ENCODE data around the gene TNIP1.
A peak's percentile ranks its signal among the peaks of the same experiment; 100 is the strongest.

TNIP1 gene

DNA sequence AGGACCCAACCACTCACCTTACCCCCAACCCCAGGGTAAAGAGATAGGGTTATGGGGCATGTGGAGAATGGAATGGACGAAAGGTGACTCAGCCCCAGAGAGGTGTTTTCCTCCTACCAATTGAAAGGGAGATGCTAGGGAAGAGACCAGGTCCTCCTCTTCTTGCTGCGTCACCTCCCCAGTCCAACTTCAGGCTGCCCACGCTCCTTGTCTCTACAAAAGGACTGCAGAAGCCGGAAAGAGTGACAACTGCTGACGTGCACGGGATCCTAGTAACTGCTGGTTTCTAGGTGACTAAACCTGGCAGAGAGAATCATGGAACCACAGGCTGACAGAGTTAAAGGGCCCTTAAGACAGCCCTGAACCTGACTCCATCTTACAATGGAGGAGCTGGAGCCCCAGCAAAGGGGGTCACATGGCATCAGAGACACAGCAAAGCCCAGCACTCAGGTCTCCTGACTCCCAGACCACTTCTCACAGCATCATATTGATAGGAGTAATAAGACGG is 58.3 kb downstream of the TNIP1 start:
- DNase-seq (ENCODE audit: low read depth in 2 of 2), result no peak

DNA sequence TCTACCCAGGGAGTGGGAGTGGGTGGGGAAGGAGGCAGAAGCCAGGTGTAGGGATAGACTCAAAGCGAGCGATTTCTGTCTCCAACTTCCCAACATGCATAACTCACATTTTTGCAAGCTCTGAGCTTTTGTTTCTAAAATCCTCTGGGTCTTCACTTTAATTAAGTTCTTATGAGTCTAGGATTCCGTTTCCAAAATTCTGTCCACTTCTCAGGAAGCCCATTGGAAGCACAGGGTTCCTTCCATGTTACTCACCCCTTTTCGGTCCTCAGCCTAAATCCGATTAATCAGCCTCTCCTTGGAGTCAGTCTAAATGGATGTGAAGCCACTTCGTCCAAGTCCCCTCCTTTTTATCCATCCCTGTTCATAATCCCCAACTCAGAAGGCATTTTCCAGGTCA is 59.1 kb downstream of the TNIP1 start:
- DNase-seq (ENCODE audit: low read depth in 2 of 2), result no peak

DNA sequence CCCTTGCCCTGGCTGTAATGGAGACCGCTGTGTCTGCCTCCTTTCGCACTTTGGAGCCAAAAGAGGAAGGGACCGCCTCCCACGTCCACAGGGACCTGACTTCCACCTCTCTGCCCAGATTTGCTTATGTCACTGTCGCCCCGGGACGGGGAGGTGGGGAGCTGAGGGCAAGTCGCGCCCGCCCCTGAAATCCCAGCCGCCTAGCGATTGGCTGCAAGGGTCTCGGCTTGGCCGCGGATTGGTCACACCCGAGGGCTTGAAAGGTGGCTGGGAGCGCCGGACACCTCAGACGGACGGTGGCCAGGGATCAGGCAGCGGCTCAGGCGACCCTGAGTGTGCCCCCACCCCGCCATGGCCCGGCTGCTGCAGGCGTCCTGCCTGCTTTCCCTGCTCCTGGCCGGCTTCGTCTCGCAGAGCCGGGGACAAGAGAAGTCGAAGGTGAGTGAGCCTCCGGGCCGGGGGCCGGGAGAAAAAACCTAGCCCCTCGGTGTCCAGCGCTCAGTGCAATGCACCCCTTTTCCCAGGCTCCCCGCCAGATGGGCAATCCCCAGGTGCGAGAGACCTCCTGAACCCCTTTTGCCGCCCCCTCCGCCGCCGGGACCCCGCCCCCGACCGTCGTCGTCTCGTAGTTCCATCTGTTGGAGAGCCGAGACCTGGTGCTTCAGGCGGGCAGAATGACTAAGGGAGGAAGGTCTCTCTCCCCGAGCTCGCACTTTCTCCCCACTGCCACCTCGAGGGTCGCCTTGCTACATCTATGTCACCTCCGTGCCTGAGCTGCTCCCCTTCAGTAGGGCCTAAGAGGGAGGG is 60.3 kb downstream of the TNIP1 start, which contains the start of gene GPX3:
Gene GPX3 (plus strand): TSS at position 288 of the 807 bp plus-strand sequence. CDS start 64 bp downstream, at position 352.
- peak in 1 of 2 donors; percentile 18 for DNase-seq (ENCODE audit: low read depth in 2 of 2)

DNA sequence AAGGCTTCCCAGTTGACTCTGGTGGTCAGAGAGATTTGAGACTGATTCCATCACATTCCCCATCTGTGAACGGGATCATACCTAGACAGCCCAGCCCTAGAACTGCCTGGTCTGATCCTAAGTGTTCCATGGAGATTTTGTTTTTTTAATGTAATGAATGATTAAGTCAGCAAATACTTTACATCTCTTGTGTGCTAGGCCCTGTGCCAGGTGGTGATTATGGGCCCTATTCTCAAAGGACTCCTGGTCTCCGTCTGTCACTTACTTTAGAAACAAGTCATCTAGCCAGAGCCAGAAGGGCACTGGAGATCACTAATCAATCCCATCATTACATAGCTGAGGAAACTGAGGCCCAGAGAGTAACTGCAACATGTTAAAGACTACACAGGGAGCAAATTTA is 61.5 kb downstream of the TNIP1 start:
- no peak for DNase-seq (ENCODE audit: low read depth in 2 of 2)

DNA sequence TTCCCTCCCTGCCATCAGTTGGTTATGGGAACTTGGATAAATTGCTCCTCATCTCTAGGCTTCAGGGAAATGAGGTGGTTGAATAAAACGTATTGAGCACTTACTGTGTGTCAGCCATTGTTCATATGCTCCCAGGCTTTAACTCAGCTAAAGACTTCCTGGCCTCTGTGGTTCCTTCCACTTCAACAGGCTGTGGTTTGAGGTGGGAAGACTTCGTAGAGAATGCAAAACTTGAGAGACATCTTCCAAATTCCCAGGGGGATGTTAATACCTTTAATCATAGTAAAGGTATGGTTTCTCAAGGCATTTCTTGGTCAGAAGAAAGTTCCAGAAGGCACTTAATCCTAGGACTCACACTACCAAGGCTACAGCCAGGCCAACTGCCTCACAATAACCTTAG is 62.0 kb downstream of the TNIP1 start:
- no peak for DNase-seq (ENCODE audit: low read depth in 2 of 2)

DNA sequence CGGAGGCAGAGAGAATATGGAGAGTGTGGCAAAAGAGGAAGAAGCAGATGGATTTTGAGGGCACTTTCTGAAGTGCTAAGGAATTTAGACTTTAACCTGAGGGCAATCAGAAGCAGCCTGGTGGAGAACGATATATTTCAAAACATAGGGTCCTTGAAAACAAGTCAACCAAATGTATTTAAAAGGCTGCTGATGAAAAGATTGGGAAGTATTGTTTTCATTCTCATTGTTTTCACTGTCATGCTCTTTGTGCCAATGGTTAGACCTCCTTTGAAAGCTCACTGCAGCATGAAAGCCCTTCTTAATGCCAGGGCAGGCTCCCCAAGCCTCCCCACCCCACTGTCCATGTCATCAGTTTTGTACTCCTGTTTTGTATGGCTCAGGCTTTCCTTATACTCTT is 62.9 kb downstream of the TNIP1 start:
- DNase-seq (ENCODE audit: low read depth in 2 of 2), result no peak

DNA sequence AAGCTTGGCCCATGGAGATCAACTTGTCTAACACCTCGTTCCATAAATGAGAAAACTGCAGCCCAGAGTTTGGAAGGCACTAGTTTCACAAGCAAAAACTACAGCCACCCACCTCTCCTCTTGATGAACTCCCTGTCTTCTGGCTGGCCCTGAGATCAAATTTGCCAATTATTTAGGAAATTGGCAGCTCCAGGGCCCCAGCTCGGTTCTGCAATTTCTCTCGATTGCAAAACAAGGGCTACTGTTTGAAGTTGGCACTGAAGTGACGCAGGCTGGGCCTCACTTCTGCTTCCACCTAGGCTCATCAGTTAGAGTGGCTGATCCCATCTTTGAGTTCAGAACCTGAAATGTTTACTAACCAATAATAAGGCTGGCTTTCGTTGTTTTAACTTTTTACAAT is 64.1 kb downstream of the TNIP1 start:
- DNase-seq (ENCODE audit: low read depth in 2 of 2), result no peak

DNA sequence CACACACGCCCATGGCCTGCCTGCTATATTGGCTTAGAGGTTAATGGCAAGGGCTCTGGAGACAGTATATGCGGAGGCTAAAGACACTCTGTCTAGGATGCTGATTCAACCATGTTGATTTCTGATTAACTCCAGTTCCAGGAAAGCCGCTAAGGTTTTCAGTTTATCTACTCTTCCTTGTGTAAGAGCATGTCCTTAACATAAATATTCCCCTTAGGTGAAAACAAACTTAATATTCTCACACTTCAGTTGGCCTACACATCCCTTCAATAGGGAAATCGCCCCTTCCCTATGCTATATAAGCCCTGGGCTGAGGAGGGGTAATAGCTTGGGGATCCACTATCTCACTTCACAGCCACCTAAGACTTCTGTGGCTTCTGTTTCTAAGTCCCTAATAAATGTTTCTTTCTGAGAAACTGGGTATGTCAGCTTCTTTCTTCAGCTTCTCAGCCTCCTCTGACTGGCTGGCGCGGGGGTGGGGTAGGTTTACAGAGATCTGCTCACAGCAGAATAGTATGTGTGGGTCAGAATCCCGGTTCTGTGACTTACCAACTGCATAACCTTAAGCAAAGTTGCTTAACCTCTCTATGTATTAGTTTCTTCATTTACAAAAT is 64.8 kb downstream of the TNIP1 start:
- no peak for DNase-seq (ENCODE audit: low read depth in 2 of 2)

DNA sequence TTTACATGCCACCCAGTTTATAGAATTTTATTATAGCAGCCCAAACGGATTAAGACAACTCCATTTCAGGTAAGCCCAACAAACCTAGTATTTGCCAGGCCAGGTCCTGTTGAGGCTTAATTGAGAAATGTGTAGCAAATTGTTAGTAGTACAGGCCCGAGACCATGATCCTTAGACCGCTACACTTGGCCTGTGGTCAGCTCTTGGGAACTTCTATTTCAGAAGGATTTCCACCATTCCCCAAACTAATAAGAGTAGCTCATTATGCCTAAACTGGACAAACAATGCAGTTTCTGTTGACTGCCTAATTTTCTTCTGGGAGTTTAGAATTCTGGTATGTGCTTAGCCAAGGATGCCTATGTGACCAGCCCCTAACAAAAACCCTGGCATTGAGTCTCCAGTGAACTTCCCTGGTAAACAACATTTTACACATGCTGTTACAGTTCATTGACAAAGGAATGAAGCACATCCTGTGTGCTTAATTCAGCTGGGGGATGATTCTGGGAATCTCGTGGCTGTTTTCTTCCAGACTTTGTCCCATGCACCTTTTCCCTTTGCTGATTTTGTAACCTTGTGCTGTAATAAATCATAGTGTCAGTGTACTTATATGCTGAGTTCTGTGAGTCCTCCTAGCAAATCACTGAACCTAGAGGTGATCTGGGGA is 66.0 kb downstream of the TNIP1 start:
- no peak for DNase-seq (ENCODE audit: low read depth in 2 of 2)

DNA sequence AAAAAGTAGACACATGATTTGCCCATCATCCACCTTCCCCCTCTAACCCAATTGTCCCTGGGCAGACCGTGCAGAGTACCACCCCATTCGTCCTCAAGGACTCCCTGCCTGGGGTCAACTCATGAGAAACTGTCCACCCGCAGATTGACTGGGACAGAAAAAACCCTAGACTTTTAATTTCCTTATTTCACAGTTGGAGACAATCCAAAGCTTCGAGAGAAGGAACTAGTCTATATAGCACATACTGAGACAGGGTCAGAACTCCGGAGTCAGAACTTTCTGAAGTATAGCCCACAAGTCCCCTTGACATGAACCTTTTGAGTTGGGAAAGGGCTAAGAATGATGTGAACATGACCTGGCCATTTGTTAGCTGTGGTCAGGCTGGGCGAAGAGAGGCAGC is 68.0 kb downstream of the TNIP1 start:
- DNase-seq (ENCODE audit: low read depth in 2 of 2), result no peak

DNA sequence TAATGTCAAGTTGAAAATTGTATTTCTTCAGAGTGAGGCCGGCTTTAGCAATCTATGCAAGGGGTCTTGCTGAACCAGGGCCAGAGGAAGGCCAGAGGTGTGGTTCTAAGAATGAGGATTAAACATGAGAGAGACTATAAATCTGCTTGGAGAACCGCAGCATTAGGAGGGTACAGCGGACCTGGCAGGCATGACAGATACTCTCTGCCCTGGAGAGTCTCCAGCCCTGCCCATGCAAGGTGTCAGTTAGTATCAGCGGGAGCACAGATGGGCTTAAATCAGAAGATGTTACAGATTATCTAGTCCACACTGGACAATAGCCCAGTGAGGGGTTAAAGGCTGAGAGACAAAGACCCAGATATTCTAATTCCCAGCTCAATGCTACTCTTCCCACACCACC is 71.9 kb downstream of the TNIP1 start:
- DNase-seq (ENCODE audit: low read depth in 2 of 2), result no peak

DNA sequence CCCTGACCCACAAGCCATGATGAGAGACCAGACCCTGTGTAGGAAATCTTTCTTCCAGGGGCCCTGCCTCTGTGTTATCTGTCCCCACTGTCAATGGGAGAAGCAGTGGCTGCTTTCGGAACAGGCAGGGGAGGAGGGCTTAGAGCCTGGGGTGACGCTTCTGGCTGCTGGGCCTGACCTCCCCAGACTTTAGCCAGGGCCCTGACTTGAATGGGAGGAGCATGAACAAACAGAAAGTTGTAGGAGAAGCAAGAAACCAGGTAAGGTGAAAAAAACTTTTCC is 72.7 kb downstream of the TNIP1 start:
- DNase-seq (ENCODE audit: low read depth in 2 of 2), result no peak

DNA sequence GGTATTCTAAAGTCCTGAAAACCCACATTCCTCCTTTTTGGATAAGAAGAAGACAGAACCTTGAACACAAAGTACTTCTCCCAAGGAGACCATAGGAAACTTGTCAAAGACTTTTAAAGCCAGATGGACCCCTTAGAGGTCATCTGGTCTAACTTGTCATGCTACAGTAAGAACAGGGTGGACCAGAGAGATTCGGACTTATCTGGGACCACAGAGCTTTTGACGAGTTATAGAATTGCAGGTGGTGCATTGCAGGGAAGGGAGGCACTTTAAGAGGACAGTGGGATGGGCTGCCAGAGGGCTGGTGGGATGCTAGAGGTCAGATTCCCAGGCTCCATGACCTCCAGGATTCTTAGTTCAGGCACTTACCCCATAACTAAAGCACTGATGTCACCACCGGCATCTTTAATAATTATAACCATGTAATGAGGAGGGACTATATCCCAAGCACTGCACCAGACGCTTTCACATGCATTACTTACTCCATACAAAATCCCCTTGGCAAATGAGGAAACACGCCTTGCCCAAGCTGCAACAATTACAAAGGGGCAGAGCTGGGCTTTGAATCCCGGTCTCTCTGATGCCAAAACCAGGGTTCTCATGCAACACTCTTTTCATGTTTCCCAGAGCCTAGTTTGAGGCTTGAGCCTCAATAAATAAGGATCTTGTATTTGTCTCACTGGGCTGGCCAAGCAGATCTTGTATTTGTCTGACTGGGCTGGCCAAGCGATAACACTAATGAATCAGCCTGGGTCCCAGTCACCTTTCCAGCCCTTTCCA is 73.2 kb downstream of the TNIP1 start:
- DNase-seq (ENCODE audit: low read depth in 2 of 2), result no peak

DNA sequence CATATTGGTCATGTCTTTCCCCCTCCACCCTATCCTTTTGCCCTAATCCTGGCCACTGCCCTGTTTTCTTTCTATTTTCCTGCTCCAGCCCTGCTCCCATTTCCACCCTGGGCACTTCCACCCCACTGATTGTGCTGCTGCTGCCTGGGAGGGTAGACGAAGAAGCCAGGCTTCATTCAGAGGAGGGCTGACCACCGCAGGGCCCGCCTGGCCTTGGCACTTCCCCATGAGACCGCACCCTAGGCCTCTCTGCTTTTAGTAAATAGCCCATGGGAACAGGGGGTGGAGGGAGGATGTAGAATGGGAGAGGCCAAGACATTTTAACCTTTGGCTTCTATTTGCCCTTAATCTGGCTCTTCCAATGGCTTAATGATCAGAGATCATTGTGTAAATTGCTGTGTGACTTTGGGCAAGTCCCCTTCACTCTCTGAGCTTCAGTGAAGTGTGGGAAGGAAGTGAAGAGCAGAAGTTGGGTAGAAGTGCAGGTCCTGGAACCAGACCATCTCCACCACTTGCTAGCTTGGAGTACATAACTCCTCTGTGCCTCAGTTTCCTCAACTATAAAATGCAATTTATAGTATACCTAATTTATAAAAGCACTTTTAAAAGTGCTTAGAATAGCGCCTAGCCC is 74.0 kb downstream of the TNIP1 start:
- no peak for DNase-seq (ENCODE audit: low read depth in 2 of 2)

DNA sequence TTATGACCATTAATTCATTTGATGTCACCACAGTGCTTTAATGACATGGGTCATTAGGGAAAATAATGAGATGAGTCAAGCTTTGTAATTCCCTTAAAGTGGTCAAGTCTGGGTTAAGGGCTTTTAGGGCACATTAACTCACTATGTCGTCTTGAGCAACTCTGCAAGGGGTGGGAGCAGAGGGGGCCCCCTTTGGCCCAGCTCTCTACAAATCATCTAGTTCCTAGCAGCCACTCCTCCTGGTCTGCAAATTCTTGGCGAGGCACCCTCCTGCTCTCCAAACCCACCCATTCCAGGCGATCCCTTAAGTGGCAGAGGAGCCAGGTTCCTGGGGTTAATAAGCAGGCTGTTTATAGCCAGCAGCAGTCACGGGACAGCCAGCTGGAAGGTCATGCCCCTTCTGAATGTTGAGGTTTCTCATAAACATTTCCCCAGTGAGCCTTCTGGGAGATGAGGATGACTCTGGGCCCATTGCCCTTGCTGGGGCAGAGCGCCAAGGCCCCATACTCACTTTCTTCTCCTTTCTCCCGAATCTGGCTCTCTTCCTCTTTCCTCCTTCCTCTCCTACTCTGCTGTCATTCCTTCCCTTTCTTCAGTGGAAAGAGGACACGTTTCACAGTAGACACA is 74.8 kb downstream of the TNIP1 start:
- DNase-seq (ENCODE audit: low read depth in 2 of 2), result no peak

DNA sequence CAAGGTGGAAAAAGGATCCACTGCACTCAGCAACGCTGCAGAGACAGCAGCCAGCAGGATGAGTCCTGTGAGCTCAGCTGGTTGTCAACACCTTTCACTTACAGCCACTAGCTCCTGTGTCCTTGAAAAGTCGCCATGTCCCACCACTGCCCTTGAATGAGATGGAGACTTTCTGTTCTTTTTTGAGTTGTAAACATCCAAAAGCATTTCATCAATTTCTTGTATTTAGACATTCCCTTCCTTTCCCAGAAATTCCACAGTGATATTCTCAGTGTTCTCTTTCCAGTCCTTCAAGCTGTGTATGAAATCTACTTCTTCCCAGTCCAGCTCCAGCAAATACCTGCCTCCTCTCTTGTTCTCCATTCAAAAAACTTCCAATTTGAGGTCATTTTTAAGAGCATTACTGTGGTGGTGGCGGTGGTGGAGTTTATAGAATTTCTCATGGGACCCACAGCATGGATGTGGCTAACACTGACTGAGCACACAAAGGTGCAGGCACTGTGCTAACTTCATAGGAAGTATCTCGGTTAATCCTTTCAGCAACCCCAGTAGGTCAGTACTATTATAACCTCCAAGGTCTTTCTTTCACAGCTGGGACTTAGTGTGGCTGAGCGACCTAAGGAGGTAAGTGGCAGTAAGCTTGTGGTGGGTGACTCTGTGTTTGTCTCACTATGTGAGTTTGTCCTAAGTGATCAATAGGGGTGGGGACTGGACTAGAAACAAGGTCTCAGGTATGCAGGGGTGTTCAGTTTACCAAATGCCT is 75.5 kb downstream of the TNIP1 start:
- no peak for DNase-seq (ENCODE audit: low read depth in 2 of 2)

DNA sequence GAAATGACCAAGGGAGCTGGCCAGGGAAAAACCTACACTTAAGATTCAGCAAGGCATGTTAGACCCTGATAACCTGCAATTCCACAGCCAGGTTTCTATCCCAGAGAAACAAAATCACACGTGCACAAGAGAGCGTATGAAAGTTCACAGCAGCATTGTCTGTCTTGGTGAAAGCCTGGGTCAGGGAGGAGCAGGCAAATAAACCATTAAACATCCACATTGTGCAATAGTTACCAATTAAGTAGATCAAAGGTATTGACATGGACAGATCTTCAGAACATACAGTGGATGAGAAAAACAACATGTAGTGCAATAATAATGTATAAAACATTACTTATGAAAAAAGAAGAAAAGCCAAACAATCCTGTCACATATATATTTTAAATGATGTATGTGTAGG is 76.3 kb downstream of the TNIP1 start:
- no peak for DNase-seq (ENCODE audit: low read depth in 2 of 2)

DNA sequence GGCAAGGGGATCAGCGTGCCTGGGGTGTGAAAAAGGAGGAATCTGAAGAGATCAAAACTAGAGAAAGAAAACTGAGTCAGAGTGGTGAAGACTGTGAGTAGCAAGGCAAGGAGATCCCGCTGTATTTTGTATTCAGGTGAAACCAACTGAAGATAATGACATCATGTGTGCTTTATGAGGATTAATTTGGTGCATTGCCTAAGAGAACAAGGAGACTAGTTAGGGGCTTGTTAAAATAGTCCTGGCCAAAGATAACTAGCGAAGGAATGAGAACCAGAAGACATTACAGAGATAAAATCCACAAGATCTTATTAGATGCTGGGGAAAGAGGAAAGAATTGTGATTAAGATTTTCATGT is 77.4 kb downstream of the TNIP1 start:
- DNase-seq (ENCODE audit: low read depth in 2 of 2), result no peak

DNA sequence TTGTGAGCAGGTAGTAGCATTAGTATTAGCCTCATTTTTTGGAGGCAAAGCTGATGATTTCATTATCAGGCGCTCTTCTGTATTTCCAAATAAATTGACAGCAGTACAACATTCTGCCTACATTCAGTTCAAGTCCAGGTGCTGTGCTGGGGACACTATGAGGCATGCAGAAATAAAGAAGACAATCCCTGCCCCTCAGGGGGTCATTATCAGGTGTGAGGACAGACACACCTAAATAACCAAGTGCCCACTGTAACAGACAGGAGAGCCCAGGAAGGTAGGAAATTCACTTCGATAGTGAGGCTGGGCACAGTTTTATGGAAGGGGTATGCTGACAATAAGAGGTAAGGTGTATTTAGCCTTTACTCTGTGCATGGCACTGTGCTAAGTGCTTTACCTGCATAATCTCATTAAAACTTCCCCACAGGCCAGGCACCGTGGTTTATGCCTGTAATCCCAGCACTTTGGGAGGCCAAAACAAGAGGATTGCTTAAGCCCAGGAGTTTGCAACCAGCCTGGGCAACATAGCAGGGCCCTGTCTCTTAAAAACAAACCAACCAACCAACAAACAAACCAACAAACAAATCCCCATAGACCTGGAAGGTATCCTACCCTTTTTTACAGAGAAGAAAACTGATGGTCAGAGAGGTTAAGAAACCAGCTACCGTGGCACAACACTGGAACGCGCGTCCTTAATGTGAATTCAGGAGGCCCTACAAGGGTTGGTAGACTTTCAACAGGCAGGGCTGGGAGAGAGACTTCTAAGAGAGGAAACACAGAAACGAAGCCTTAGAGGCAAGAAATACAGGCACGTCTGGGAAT is 77.9 kb downstream of the TNIP1 start:
- DNase-seq (ENCODE audit: low read depth in 2 of 2), result no peak

DNA sequence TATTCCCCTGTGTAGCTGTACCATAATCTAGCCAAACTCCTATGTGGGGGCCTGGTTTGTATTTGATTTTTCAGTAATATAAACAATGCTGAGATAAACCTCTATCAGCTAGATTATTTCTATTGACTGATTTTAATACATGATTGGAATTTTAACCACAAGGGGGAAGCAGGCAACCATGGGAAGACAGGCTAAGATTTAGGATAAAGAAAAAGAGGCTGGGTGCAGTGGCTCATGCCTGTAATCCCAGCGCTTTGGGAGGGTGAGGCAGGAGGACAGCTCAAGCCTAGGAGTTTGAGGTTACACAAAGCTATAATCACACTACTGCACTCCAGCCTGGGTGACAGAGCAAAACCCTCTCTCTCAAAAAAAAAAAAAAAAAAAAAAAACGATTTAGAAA is 78.6 kb downstream of the TNIP1 start:
- no peak for DNase-seq (ENCODE audit: low read depth in 2 of 2)

All from stimulated activated CD8-positive, alpha-beta memory T cell treated with anti-CD3 and anti-CD28 coated beads, Interleukin-15, amount 100 ng/mL, for 48 hours (primary cell).